PFSK-1 (cell line): ENCODE measurements around the gene CHCHD1.

Experiments
- FOXP2 ChIP-seq: optimal IDR thresholded peaks from 2 replicates; pipeline ENCODE3; 2011; ENCODE audit warnings: borderline replicate concordance, control low read depth, inconsistent platforms; ENCODE audit not compliant: insufficient read depth; ENCODE audit errors: extremely low read length, extremely low read depth
- POLR2AphosphoS5 ChIP-seq: IDR thresholded peaks from 2 replicates; pipeline ENCODE4 v1.6.1; 2012; ENCODE audit warnings: low read depth, mild to moderate bottlenecking, control low read depth, low read length, moderate library complexity
- REST ChIP-seq, 2 experiments: IDR thresholded peaks; 2 replicates each; pipeline versions ENCODE4 v1.6.1 to v1.8.0; 2011 to 2012; ENCODE audit warnings: low read depth in 2 of 2, low read length in 2 of 2, control low read depth in 1 of 2, inconsistent platforms in 1 of 2, mild to moderate bottlenecking in 1 of 2, moderate library complexity in 1 of 2; ENCODE audit not compliant: insufficient read depth in 1 of 2
- SIN3A ChIP-seq: IDR thresholded peaks from 2 replicates; pipeline ENCODE4 v1.6.1; 2012; ENCODE audit warnings: mild to moderate bottlenecking, low read length, moderate library complexity, borderline replicate concordance; ENCODE audit not compliant: insufficient read depth
- TAF1 ChIP-seq: IDR thresholded peaks from 2 replicates; pipeline ENCODE4 v1.6.1; 2012; ENCODE audit warnings: low read length, control low read depth, borderline replicate concordance; ENCODE audit not compliant: insufficient read depth

GRCh38 chr10:73734028-73734720 is 47.7 kb upstream of the CHCHD1 start:
- TF ChIP-seq POLR2AphosphoS5 (no peak), REST (IDR thresholded peaks at IDR 0.05; ENCODE audit: insufficient read depth in 1 of 2, low read depth in 2 of 2, low read length in 2 of 2) (no peak), FOXP2 (no peak), TAF1 (no peak), SIN3A (no peak)
